ENCODE data around the gene RPL13A.
A peak's percentile ranks its signal among the peaks of the same experiment; 100 is the strongest.

The RPL13A gene

GRCh38 chr19:49487277-49488045 lies at the start of gene RPL13A:
TSS of gene RPL13A (plus strand) at chr19:49487608. CDS start at chr19:49487630, 22 bp downstream.
- TF ChIP-seq CTCF (IDR thresholded peaks at IDR 0.05; ENCODE audit: low read depth, low read length): no peak
- DNase-seq (ENCODE audit: low read depth in 2 of 2): peak; percentile 100
- H3K4me3 ChIP-seq (replicated peaks in 1 of 2; ENCODE audit: low read depth in 2 of 2, low read length in 2 of 2): peak within 1 kb of the TSS; percentile 87 to 96

- TF ChIP-seq CTCF (IDR thresholded peaks at IDR 0.05; ENCODE audit: low read depth, low read length): no peak
- H3K4me3 ChIP-seq (replicated peaks in 1 of 2; ENCODE audit: low read depth in 2 of 2, low read length in 2 of 2): no peak overlapping the region
- DNase-seq (ENCODE audit: low read depth in 2 of 2): no peak
Measured at GRCh38 chr19:49438261-49438660, 49.1 kb upstream of the RPL13A start.

- no peak overlapping the region for H3K4me3 ChIP-seq (replicated peaks in 1 of 2; ENCODE audit: low read depth in 2 of 2, low read length in 2 of 2)
- no peak for DNase-seq (ENCODE audit: low read depth in 2 of 2)
- no peak for TF ChIP-seq CTCF (IDR thresholded peaks at IDR 0.05; ENCODE audit: low read depth, low read length)
Measured at GRCh38 chr19:49439836-49440235, 47.6 kb upstream of the RPL13A start.

GRCh38 chr19:49440439-49441209 lies 46.8 kb upstream of the RPL13A start:
- no peak for TF ChIP-seq CTCF (IDR thresholded peaks at IDR 0.05; ENCODE audit: low read depth, low read length)
- peak overlapping the region in 1 of 2 donors; percentile 3 for H3K4me3 ChIP-seq (replicated peaks in 1 of 2; ENCODE audit: low read depth in 2 of 2, low read length in 2 of 2)
- no peak for DNase-seq (ENCODE audit: low read depth in 2 of 2)

DNA sequence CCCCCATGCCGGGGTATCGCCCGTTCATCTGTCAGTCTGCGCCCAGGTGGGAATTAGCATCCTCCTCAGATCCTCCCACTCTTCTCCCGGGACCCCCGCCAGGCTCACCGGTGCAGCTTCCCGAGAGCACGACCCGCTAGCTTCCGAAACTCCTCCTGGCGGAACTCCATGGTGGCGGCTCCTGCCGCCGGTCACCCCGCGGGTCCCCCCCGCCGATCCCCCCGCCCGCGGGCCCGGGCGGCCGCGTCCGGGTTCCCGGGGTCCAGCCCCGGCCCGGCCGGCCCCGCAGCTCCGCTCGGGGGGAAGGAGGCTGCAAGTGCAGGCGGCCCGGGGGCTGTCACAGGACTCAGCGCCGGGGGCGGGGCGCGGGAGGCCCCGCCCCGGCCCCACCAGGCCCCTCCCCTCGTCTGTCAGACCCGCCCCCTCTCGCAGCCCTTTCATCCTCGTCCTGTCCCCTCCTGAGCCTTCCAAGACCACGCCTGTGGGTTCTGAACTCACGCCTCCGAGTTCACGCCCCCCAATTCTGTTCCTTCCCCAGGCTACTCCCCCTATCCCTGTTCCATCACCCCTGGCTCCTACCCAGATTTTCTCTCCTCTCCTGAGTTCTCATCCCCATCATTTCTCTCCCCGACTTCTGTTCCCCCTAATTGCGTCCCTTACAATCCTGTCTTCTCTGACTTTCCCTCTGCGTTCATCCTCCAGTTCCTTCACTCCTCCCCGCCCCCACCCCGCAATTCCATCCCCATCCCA lies 46.0 kb upstream of the RPL13A start, which contains the start of gene SLC17A7:
Gene SLC17A7, minus strand, starts transcription at position 318 of the 750 bp plus-strand sequence. Its CDS starts 148 bp downstream, at position 170.
- H3K4me3 ChIP-seq (replicated peaks in 1 of 2; ENCODE audit: low read depth in 2 of 2, low read length in 2 of 2): peak within 1 kb of the TSS; percentile 3 to 32
- no peak for DNase-seq (ENCODE audit: low read depth in 2 of 2)
- no peak for TF ChIP-seq CTCF (IDR thresholded peaks at IDR 0.05; ENCODE audit: low read depth, low read length)

- no peak for TF ChIP-seq CTCF (IDR thresholded peaks at IDR 0.05; ENCODE audit: low read depth, low read length)
- DNase-seq (ENCODE audit: low read depth in 2 of 2): no peak
- H3K4me3 ChIP-seq (replicated peaks in 1 of 2; ENCODE audit: low read depth in 2 of 2, low read length in 2 of 2): no peak overlapping the region
Measured at GRCh38 chr19:49441960-49442350, 45.5 kb upstream of the RPL13A start.
